HEK293 (cell line): ENCODE results near the gene TIMM17A.
A peak's percentile ranks its signal among the peaks of the same experiment; 100 is the strongest.

Experiments
- CTCF ChIA-PET: fragments of 350-600 bp; formaldehyde crosslinking; extraction: SDS; loops from one replicate; lab custom pipeline; 2021; ENCODE audit warnings: antibody characterized with exemption; lab: Yijun Ruan, JAX
- POLR2A ChIA-PET: fragments of 300-600 bp; formaldehyde crosslinking; extraction: SDS; loops from one replicate; lab custom pipeline; 2020; ENCODE audit warnings: antibody characterized with exemption, inconsistent platforms; lab: Yijun Ruan, JAX
- H3K27ac ChIP-seq: fragments of 200-500 bp; sonication (Bioruptor generic); 2 replicates; pipeline ENCODE4 v1.5.1; 2014; ENCODE audit warnings: low read depth, low read length, control low read depth, inconsistent platforms; ENCODE audit errors: extremely low read depth
- H3K36me3 ChIP-seq, 2 experiments: fragments of 200-500 bp in 1 of 2; sonication (Bioruptor generic) in 1 of 2; 1 replicate in 1 of 2; 2 replicates in 1 of 2; pipeline ENCODE4 v1.5.1; 2014 to 2017; ENCODE audit warnings: inconsistent platforms in 2 of 2, low read length in 2 of 2; ENCODE audit not compliant: control insufficient read depth in 2 of 2, insufficient read depth in 1 of 2
- H3K4me1 ChIP-seq: fragments of 200-500 bp; sonication (Bioruptor generic); 2 replicates; pipeline ENCODE4 v1.5.1; 2014; ENCODE audit warnings: mild to moderate bottlenecking, low read length, inconsistent platforms; ENCODE audit not compliant: control insufficient read depth, insufficient read depth
- H3K4me3 ChIP-seq: 2 replicates; pipeline ENCODE4 v1.5.1; 2011; ENCODE audit warnings: low read depth, mild to moderate bottlenecking, control low read depth, low read length, moderate library complexity
- H3K9me3 ChIP-seq: fragments of 200-500 bp; sonication (Bioruptor generic); 2 replicates; pipeline ENCODE4 v1.5.1; 2014; ENCODE audit warnings: low read depth, low read length, inconsistent platforms; ENCODE audit not compliant: control insufficient read depth, insufficient read depth
- CTCF ChIP-seq: fragments of 450-650 bp; formaldehyde crosslinking; IDR thresholded peaks from 2 replicates; pipeline ENCODE4 v1.5.1; 2016; ENCODE audit warnings: missing biosample characterization, missing genetic modification characterization
- INSM2 ChIP-seq: fragments of 450-650 bp; formaldehyde crosslinking; IDR thresholded peaks from 2 replicates; pipeline ENCODE4 v1.5.1; 2016; ENCODE audit warnings: missing biosample characterization, missing genetic modification characterization
- MZF1 ChIP-seq: fragments of 450-650 bp; formaldehyde crosslinking; IDR thresholded peaks from 2 replicates; pipeline ENCODE4 v1.5.1; 2017; ENCODE audit warnings: missing biosample characterization, missing genetic modification characterization, borderline replicate concordance
- SP2 ChIP-seq: fragments of 450-650 bp; formaldehyde crosslinking; IDR thresholded peaks from 2 replicates; pipeline ENCODE4 v1.5.1; 2016; ENCODE audit warnings: missing biosample characterization, missing genetic modification characterization
- ZBTB44 ChIP-seq: fragments of 450-650 bp; IDR thresholded peaks from 2 replicates; pipeline ENCODE4 v1.5.1; 2018; ENCODE audit warnings: missing biosample characterization, mild to moderate bottlenecking, missing genetic modification characterization
- ZBTB6 ChIP-seq: fragments of 450-650 bp; formaldehyde crosslinking; IDR thresholded peaks from 2 replicates; pipeline ENCODE4 v1.5.1; 2017; ENCODE audit warnings: missing biosample characterization, missing genetic modification characterization
- ZNF112 ChIP-seq: fragments of 450-650 bp; formaldehyde crosslinking; IDR thresholded peaks from 2 replicates; pipeline ENCODE4 v1.5.0; 2017; ENCODE audit warnings: missing biosample characterization, missing genetic modification characterization
- ZNF2 ChIP-seq: fragments of 450-650 bp; formaldehyde crosslinking; IDR thresholded peaks from 2 replicates; pipeline ENCODE4 v1.5.1; 2016; ENCODE audit warnings: missing biosample characterization, missing genetic modification characterization
- ZNF202 ChIP-seq: fragments of 450-650 bp; formaldehyde crosslinking; IDR thresholded peaks from 2 replicates; pipeline ENCODE4 v1.5.1; 2016; ENCODE audit warnings: missing biosample characterization, missing genetic modification characterization, borderline replicate concordance
- ZNF214 ChIP-seq: fragments of 450-650 bp; formaldehyde crosslinking; IDR thresholded peaks from 2 replicates; pipeline ENCODE4 v1.5.1; 2017; ENCODE audit warnings: missing biosample characterization, mild to moderate bottlenecking, missing genetic modification characterization, borderline replicate concordance
- ZNF221 ChIP-seq: fragments of 450-650 bp; formaldehyde crosslinking; IDR thresholded peaks from 2 replicates; pipeline ENCODE4 v1.5.1; 2017; ENCODE audit warnings: missing biosample characterization, missing genetic modification characterization, borderline replicate concordance
- ZNF223 ChIP-seq: fragments of 450-650 bp; formaldehyde crosslinking; IDR thresholded peaks from 2 replicates; pipeline ENCODE4 v1.5.1; 2016; ENCODE audit warnings: missing biosample characterization, missing genetic modification characterization
- ZNF341 ChIP-seq: fragments of 450-650 bp; formaldehyde crosslinking; IDR thresholded peaks from 2 replicates; pipeline ENCODE4; 2016; ENCODE audit warnings: low read depth, missing biosample characterization, missing genetic modification characterization
- ZNF560 ChIP-seq: fragments of 450-650 bp; formaldehyde crosslinking; IDR thresholded peaks from 2 replicates; pipeline ENCODE4 v1.5.1; 2017; ENCODE audit warnings: missing biosample characterization, missing genetic modification characterization, borderline replicate concordance
- ZNF600 ChIP-seq: fragments of 450-650 bp; formaldehyde crosslinking; IDR thresholded peaks from 2 replicates; pipeline ENCODE4 v1.5.1; 2016; ENCODE audit warnings: missing biosample characterization, missing genetic modification characterization
- ZNF610 ChIP-seq: fragments of 450-650 bp; formaldehyde crosslinking; IDR thresholded peaks from 2 replicates; pipeline ENCODE4 v1.5.1; 2016; ENCODE audit warnings: missing biosample characterization, missing genetic modification characterization, borderline replicate concordance
- ZNF654 ChIP-seq: fragments of 450-650 bp; formaldehyde crosslinking; IDR thresholded peaks from 2 replicates; pipeline ENCODE4 v1.5.1; 2016; ENCODE audit warnings: low read depth, missing biosample characterization, missing genetic modification characterization
- ZSCAN18 ChIP-seq: fragments of 450-650 bp; formaldehyde crosslinking; IDR thresholded peaks from 2 replicates; pipeline ENCODE4 v1.5.1; 2016; ENCODE audit warnings: missing biosample characterization, missing genetic modification characterization

TIMM17A gene

GRCh38 chr1:202002507-202002906, 47.2 kb downstream of the TIMM17A start:
- ChIA-PET POLR2A (no interaction called here), CTCF (interaction anchor here (1.3 to 5.6 kb wide), 3 partner anchors 107 to 133 kb away, joined by 4 to 123 read pairs (median 5); partner anchors contain the start of gene GPR37L1)
- Histone ChIP-seq H3K9me3 (no peaks in the 10 kb centered on the region), H3K36me3 (peaks cover 29 to 78% of the 10 kb centered on the region in 2 experiments; a peak in 2 of 3 replicates), H3K4me1 (no peaks in the 10 kb centered on the region), H3K4me3 (no peak overlapping the region), H3K27ac (no peak overlapping the region)
- TF ChIP-seq ZNF221 = no peak
- no peak for TF ChIP-seq ZNF560
- no peak for TF ChIP-seq ZNF223 (tag by site-specific recombination)
- no peak for TF ChIP-seq INSM2 (tag by site-specific recombination)

- H3K27ac ChIP-seq = no peak overlapping the region; the same call in 1 of the 2 replicates
- TF ChIP-seq ZNF600 (tag by site-specific recombination) (peak; percentile 56; the same call in 1 of the 2 replicates), ZNF214 (tag by site-specific recombination) (no peak)
- CTCF ChIA-PET = interaction anchor here (0.6 to 10.8 kb wide), 3 partner anchors 109 to 132 kb away, joined by 4 to 159 read pairs (median 6); partner anchors contain the start of gene GPR37L1
- POLR2A ChIA-PET = no interaction called here
- peaks cover 24 to 67% of the 10 kb centered on the region in 2 experiments; a peak in 2 of 3 replicates for H3K36me3 ChIP-seq
- no peaks in the 10 kb centered on the region for H3K9me3 ChIP-seq
- H3K4me3 ChIP-seq = no peak overlapping the region
- no peaks in the 10 kb centered on the region; the same call in 1 of the 2 replicates for H3K4me1 ChIP-seq
Observed at GRCh38 chr1:202004711-202005110, 49.4 kb downstream of the TIMM17A start.

GRCh38 chr1:202005958-202006357, 50.7 kb downstream of the TIMM17A start:
- Histone ChIP-seq H3K4me1 (no peaks in the 10 kb centered on the region; the same call in 1 of the 2 replicates), H3K9me3 (no peaks in the 10 kb centered on the region)
- TF ChIP-seq ZNF600 (tag by site-specific recombination) (0 out of 2 replicates have a peak, but pooled peaks have one; percentile 57), ZNF2 (tag by site-specific recombination) (0 out of 2 replicates have a peak, but pooled peaks have one; percentile 24), ZNF341 (tag by site-specific recombination) (peak; percentile 24; the same call in 1 of the 2 replicates), ZBTB44 (tag by site-specific recombination) (no peak), ZNF202 (tag by site-specific recombination) (no peak), CTCF (tag by site-specific recombination) (no peak), ZSCAN18 (tag by site-specific recombination) (no peak), SP2 (tag by site-specific recombination) (no peak), ZNF610 (tag by site-specific recombination) (no peak), ZNF654 (peak; percentile 40), ZNF112 (no peak), INSM2 (tag by site-specific recombination) (no peak), MZF1 (tag by site-specific recombination) (no peak), ZBTB6 (tag by site-specific recombination) (no peak)
- TF ChIP-seq, all 188 proteins: peak for 4
- H3K36me3 ChIP-seq = peaks cover 17 to 54% of the 10 kb centered on the region in 2 experiments; a peak in 2 of 3 replicates
- no peak overlapping the region for H3K4me3 ChIP-seq
- ChIA-PET CTCF (interaction anchor here (0.6 to 10.8 kb wide), 12 partner anchors 10 to 1490 kb away, joined by 3 to 159 read pairs (median 4); partner anchors contain the start of gene GPR37L1), POLR2A (no interaction called here)
- H3K27ac ChIP-seq = no peak overlapping the region
